GM21447 (cell line): ENCODE data around the gene OTOP1.
"Not testable (repeated sequence)": the region's sequence is repeated elsewhere in the genome, so short reads cannot be mapped to it uniquely, and the experiment has no call there.

Experiments used
- ATAC-seq: cut with Tn5 transposase; IDR thresholded peaks from one replicate; pipeline ENCODE4 v1.9.1; 2021; ENCODE audit not compliant: unreplicated experiment

Gene OTOP1

GRCh38 chr4:4164532-4165173 lies 62.1 kb downstream of the OTOP1 start:
- not testable (repeated sequence) for ATAC-seq

- ATAC-seq = not testable (repeated sequence)
These were observed 64.5 kb downstream of the OTOP1 start for GRCh38 chr4:4162186-4162585.

- not testable (repeated sequence) for ATAC-seq
These were observed 65.6 kb downstream of the OTOP1 start for GRCh38 chr4:4160956-4161665.

GRCh38 chr4:4145622-4146021 lies 81.1 kb downstream of the OTOP1 start:
- ATAC-seq = not testable (repeated sequence)

- ATAC-seq = not testable (repeated sequence)
These were observed 83.4 kb downstream of the OTOP1 start for GRCh38 chr4:4143376-4143775.

GRCh38 chr4:4142679-4143078 lies 84.0 kb downstream of the OTOP1 start:
- not testable (repeated sequence) for ATAC-seq

GRCh38 chr4:4141186-4141585 lies 85.5 kb downstream of the OTOP1 start:
- not testable (repeated sequence) for ATAC-seq
